Amygdala (tissue), 56 donors: Measurements from ENCODE around the gene HCAR1.
"Not testable (repeated sequence)": the region's sequence is repeated elsewhere in the genome, so short reads cannot be mapped to it uniquely, and the experiment has no call there.

Experiments
- DNase-seq, 56 donors: peaks; one replicate each; lab custom pipeline; 2025; lab: John Stamatoyannopoulos, UW

HCAR1 gene

GRCh38 chr12:122724641-122725243 is 5.9 kb downstream of the HCAR1 start:
- no peak for DNase-seq

DNA sequence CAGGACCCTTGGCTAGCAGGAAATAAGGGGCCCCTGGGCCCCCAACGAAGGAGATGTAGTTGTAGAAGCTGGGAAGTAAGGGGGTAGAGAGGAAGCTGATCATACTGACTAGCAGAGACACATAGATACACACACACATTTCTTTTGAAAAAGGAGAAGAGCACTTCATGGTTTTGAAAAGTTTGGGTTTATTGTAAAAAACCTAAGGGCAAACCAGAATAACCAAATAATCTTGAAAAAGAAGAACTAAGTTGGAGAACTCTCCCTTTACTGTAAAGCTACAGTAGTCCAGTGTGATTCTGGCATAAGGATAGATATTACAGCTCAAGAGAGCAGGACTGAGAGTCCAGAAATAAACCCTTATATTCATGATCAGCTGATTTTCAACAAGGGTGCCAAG is 8.3 kb downstream of the HCAR1 start:
- DNase-seq = no peak

DNA sequence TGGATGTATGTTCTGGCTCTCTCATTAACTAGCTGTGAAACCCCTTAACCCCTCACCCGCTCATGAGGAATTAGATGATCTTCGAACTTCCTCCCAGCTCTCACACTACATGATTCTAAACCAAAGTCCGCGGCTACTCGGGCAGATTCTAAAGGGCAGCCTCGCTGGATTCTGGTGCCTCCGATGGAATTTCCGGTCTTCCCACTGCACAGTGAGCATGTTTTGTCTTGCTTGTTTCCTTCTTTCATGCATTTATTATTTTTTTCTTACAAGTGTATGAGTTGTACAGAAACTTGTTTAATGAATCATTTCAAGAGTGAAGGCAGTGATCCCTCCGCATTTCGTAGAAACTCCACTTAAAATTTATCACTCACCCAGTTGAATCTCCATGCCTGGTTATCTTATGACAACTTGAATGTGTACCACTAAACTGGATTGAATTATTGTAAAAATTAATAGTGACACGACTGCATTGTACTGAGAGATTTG is 9.5 kb downstream of the HCAR1 start:
- no peak for DNase-seq

DNA sequence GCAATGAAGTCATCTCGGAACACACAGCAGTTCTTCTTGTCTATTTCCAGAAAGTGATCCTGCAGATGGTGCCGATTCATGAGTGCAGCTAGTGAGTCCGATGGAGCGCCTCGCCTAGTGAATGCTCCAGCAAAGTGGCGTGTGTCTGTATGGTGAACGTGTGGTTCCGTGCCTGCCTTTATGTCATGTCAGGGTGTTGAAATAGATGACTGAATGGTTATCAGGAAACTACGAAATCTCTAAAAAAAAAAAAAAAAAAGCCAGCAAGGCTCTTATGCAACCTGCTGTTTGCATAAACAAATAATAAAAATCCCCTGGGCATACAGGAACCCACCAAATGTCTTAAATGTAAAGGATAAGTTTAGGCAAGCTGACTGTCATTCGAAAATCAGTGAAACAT is 14.0 kb downstream of the HCAR1 start, which contains the start of gene HCAR3:
Gene HCAR3, minus strand, starts transcription at position 154 of the 400 bp plus-strand sequence. Its CDS starts 74 bp downstream, at position 80.
- not testable (repeated sequence) for DNase-seq

DNA sequence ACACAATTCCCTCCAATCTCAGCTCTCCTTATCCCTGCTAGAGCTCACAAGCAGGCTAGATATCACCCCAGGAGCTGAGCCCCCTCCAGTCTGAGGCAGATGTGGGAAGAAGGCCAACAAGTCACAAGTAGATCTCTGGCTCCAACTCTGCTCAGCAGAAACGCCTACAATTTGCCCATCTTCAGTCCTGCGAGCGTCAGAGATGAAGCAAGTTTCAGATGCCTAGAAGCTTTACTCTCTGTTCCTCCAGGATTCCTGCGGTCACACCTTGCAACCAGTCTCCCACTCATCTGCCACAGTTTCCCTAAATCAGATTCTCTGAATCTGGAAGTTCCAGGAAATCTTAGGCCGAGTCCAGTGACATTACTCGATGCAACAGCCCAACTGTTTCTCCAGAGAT is 15.4 kb downstream of the HCAR1 start:
- DNase-seq = not testable (repeated sequence)

GRCh38 chr12:122713491-122714188 is 17.0 kb downstream of the HCAR1 start:
- not testable (repeated sequence) for DNase-seq

DNA sequence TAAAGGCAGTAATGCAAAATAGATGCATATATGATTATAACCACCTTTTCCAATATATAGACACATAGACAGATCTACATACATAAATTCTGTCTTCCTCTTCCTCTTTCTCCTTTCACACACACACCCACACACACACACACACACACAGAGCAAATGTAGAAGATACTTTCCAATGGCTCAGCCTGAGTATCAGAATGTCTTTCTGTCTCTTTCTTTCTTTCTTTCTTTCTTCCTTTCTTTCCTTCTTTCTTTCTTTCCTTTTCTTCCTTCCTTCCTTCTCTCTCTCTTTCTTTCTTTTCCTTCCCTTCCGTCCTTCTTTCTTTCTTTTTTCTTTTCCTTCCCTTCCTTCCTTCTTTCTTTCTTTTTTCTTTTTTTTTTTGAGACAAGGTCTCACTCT is 19.4 kb downstream of the HCAR1 start:
- not testable (repeated sequence) for DNase-seq

DNA sequence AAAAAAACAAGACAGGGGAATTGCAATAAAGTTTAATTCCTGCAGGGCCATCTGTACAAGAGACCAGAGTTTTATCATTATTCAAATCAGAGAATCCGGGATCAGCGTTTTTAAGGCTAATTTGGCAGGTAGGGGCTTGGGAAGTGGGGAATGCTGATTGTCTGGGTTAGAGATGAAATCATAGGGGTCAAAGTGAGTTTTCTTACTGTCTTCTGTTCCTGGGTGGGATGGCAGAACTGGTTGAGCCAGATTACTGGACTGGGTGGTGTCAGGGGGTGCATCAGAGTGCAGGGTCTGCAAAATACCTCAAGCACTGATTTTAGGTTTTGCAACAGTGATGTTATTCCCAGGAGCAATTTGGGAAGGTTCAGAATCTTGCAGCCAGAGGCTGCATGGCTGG is 20.3 kb downstream of the HCAR1 start:
- DNase-seq = not testable (repeated sequence)

GRCh38 chr12:122709287-122709686 is 21.4 kb downstream of the HCAR1 start:
- not testable (repeated sequence) for DNase-seq

DNA sequence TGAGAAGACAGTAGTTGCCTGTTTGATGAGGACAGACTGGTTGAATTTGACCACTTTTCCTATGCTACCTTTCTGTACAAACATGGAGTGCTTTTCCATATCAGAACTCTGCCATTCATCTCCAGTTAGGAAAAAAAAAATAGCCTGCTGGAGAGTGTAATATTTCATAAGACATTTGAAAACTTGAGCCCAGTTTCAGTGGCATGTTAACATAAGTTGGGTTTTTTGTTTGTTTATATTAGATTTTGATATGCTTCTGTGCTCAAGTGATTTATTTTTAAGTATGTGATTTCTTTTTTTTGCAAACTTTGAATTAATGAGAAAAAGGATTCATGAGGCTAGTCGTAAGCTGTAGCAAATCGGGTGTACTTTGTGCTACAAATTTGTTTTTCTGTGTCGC is 26.8 kb downstream of the HCAR1 start:
- not testable (repeated sequence) for DNase-seq

GRCh38 chr12:122702890-122703611 is 27.6 kb downstream of the HCAR1 start, which contains the start of gene HCAR2:
Gene HCAR2, minus strand, starts transcription at chr12:122703357. Its CDS starts 74 bp downstream, at chr12:122703283.
- peak in 3 of 56 donors; percentile 1 to 10 (median 5) for DNase-seq

DNA sequence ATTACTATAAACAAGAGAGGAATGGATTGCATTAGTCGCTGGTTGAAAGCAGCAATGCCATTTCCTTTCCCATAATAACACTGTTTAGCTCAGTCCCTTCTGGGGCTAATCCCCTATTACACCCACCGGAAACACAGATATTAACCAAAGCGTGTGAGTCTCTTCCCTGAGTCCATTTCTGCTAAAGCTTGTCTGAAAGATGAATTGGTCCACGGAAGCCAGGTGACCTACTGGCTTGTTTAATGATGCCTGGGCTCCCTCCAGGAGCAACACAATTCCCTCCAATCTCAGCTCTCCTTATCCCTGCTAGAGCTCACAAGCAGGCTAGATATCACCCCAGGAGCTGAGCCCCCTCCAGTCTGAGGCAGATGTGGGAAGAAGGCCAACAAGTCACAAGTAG is 29.2 kb downstream of the HCAR1 start:
- DNase-seq = not testable (repeated sequence)

DNA sequence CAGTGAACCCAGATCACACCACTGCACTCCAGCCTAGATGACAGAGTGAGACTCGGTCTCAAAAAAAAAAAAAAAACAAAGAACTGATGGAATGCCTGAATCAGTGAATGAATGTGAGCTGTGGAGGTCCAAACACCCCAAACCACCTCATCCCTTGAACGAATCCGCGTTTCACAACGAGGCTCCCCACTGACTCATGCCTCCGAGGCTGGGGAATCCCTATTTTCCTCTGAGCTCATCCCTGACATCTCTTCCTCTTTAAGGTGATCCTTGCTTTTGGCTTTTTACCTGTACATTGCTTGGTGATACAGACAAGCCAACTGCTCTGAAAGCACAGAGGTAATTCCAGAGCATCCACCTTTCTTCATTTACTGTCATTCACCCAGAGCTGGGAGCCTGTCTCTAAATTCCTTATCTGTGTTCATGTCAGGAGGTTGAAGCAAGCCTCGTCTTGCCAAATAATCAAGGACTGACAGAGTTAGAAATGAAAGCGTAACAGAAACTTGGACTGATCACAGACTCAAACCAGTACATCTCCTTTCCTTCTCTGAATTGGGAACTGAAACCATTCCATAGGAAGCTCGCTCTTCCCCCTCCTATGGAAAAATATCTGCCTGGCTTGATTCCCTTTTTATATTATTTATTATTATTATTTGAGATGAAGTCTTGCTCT is 30.5 kb downstream of the HCAR1 start:
- not testable (repeated sequence) for DNase-seq

DNA sequence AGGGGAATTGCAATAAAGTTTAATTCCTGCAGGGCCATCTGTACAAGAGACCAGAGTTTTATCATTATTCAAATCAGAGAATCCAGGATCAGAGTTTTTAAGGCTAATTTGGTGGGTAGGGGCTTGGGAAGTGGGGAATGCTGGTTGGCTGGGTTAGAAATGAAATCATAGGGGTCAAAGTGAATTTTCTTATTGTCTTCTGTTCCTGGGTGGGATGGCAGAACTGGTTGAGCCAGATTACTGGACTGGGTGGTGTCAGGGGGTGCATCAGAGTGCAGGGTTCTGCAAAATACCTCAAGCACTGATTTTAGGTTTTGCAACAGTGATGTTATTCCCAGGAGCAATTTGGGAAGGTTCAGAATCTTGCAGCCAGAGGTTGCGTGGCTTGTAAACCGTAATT is 33.7 kb downstream of the HCAR1 start:
- DNase-seq = not testable (repeated sequence)

DNA sequence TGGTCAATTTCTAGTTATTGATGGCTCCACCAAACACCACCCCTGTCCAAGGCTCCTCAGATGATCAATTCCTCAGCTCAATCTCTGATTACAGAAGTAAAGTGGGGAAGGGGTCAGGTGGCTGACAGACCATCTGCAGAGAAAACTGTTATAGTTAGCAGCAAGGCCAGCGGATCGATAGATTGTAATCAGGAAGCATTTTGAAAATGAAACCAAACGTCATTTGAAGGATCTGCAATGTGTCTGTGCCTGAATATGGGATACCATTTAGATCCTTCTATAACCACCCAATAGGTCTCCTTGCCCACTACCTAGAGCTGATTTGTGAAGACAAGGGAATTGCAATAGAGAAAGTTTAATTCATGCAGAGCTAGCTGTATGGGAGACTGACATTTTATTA is 39.1 kb downstream of the HCAR1 start:
- DNase-seq = no peak

DNA sequence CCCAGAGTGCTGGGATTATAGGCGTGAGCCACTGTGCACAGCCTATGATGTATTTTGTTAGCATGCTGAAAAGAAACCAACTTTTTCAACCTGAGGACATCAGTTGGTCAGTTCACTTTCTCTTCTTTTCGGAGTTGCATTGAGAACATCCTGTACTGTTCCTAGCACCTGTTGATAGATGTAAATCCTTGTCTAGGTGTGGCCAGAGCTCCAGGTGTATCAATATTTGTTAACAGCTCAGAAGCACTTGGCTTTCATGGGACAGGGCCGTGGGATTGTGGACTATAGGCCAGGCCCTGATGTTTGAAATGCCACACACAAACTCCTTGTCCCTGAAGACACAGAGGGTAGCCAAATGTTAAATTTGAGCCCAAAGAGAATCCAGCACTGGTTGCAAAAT is 42.4 kb downstream of the HCAR1 start:
- no peak for DNase-seq

DNA sequence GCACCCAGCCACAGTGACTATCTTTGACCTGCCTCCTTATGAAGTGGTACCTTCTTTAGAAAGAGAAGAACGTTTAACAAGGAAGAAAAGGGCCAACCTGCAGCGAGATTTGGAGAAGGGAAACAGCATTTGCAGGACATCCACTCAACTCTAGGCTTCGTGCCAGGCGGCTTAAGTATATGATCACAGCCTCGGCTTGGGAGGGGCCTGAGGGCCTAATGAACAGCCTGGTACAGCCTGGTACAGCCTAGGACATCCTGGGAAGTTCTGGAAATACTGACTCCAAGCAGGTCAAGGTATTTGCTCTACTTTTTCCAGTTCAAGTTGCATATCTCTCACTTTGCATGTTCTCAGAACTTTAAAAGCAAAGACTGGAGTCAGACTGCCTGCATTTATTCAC is 43.6 kb downstream of the HCAR1 start:
- DNase-seq = no peak

GRCh38 chr12:122686538-122686937 is 44.1 kb downstream of the HCAR1 start:
- no peak for DNase-seq

DNA sequence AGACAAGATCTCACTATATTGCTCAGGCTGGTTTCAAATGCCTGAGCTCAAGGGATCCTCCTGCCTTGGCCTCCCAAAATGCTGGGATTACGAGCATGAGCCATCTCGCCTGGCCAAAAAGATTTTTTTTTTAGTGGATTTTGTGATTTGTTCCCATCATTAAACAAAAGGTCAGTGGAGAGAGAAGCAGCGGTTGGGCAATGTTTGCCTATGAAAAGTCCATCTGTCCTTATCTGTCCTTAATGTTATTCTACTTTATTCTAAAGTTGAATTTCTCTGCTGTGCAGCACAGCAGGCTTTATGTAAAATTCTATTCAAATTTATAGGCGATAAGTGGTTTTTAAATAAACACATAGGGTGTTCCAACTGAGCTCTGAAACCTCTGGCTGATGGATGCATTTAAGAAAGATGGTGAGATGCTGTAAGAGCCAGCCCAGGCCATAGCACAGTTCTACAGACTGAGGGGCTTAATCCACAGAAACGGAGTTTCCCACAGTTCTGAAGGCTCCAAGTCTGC is 46.3 kb downstream of the HCAR1 start:
- no peak for DNase-seq

GRCh38 chr12:122681814-122682213 is 48.8 kb downstream of the HCAR1 start:
- DNase-seq = peak in 4 of 56 donors; percentile 0 to 10 (median 4)
